Astrocyte (in vitro differentiated cells and primary cell): ENCODE data around the gene UCN2. TPM values are rescaled to one million over a fixed set of nuclear protein-coding genes. Genes with fewer than 3 reads are reported as not detected.

ENCODE experiments used
- DNase-seq: peaks from one replicate; pipeline ENCODE4 v3.0.0-alpha.2; 2010; ENCODE audit warnings: low read depth
- FAIRE-seq: peaks from 2 replicates; lab custom pipeline; 2011; peaks lifted over from hg19 to GRCh38; lab: Jason Lieb, UNC
- H2AFZ ChIP-seq: 2 replicates; pipeline ENCODE4 v1.6.0; 2012; ENCODE audit warnings: low read depth, low read length, inconsistent platforms
- H3K27ac ChIP-seq: 2 replicates; pipeline ENCODE4 v1.5.1; 2011; ENCODE audit warnings: low read depth, low read length, inconsistent platforms
- H3K27me3 ChIP-seq: 2 replicates; pipeline ENCODE4 v1.6.0; 2011; ENCODE audit warnings: low read length, inconsistent platforms; ENCODE audit not compliant: insufficient read depth
- H3K36me3 ChIP-seq: 2 replicates; pipeline ENCODE4 v1.5.1; 2011; ENCODE audit warnings: low read length, inconsistent platforms; ENCODE audit not compliant: insufficient read depth
- H3K4me1 ChIP-seq: 2 replicates; pipeline ENCODE4 v1.5.1; 2011; ENCODE audit warnings: low read length, inconsistent platforms; ENCODE audit not compliant: insufficient read depth
- H3K4me2 ChIP-seq: 2 replicates; pipeline ENCODE4 v1.6.0; 2012; ENCODE audit warnings: low read length, inconsistent platforms
- H3K4me3 ChIP-seq: 2 replicates; pipeline ENCODE4 v1.5.1; 2011; ENCODE audit warnings: low read depth, mild to moderate bottlenecking, low read length, inconsistent platforms; ENCODE audit not compliant: insufficient read depth
- H3K79me2 ChIP-seq: 2 replicates; pipeline ENCODE4 v1.6.0; 2012; ENCODE audit warnings: mild to moderate bottlenecking, low read length, inconsistent platforms; ENCODE audit not compliant: insufficient read depth
- H3K9ac ChIP-seq: 2 replicates; pipeline ENCODE4 v1.6.0; 2012; ENCODE audit warnings: mild to moderate bottlenecking, low read length, inconsistent platforms
- H3K9me3 ChIP-seq: 2 replicates; pipeline ENCODE4 v1.5.1; 2012; ENCODE audit warnings: low read depth, mild to moderate bottlenecking, low read length, inconsistent platforms; ENCODE audit not compliant: insufficient read depth
- H4K20me1 ChIP-seq: 2 replicates; pipeline ENCODE4 v1.6.0; 2012; ENCODE audit warnings: low read length, inconsistent platforms; ENCODE audit not compliant: insufficient read depth
- H3K27ac Mint-ChIP-seq: one replicate; pipeline ENCODE4 v1.8.0; 2021; ENCODE audit warnings: mild to moderate bottlenecking, mixed read lengths; ENCODE audit not compliant: unreplicated experiment
- H3K27me3 Mint-ChIP-seq: one replicate; pipeline ENCODE4 v1.8.0; 2021; ENCODE audit warnings: low read depth, mixed read lengths; ENCODE audit not compliant: unreplicated experiment
- H3K36me3 Mint-ChIP-seq: one replicate; pipeline ENCODE4 v1.8.0; 2021; ENCODE audit warnings: low read depth, mixed read lengths; ENCODE audit not compliant: unreplicated experiment
- H3K4me1 Mint-ChIP-seq: one replicate; pipeline ENCODE4 v1.8.0; 2021; ENCODE audit warnings: low read depth, mixed read lengths; ENCODE audit not compliant: unreplicated experiment
- H3K4me3 Mint-ChIP-seq: one replicate; pipeline ENCODE4 v1.8.0; 2021; ENCODE audit warnings: mild to moderate bottlenecking, moderate library complexity, mixed read lengths; ENCODE audit not compliant: unreplicated experiment
- H3K9me3 Mint-ChIP-seq: one replicate; pipeline ENCODE4 v1.8.0; 2021; ENCODE audit warnings: mild to moderate bottlenecking, mixed read lengths; ENCODE audit not compliant: unreplicated experiment
- EZH2 ChIP-seq: IDR thresholded peaks from 2 replicates; pipeline ENCODE4 v1.6.1; 2012; ENCODE audit warnings: mild to moderate bottlenecking, low read length, inconsistent platforms; ENCODE audit not compliant: insufficient read depth
- total RNA-seq: library from RNA; stranded (reverse); gene quantifications from 2 replicates; pipeline ENCODE4 v1.2.1, GENCODE V29; 2021
- TF ChIP-seq, protein P1 (sequence below): IDR thresholded peaks from 2 replicates; pipeline ENCODE4 v1.5.1; 2011; ENCODE audit warnings: low read depth, mild to moderate bottlenecking, inconsistent platforms, low read length, moderate library complexity; ENCODE audit not compliant: insufficient read depth

Gene UCN2
- total RNA-seq, 1 donor from 2014 or later, result 3.3 TPM

DNA sequence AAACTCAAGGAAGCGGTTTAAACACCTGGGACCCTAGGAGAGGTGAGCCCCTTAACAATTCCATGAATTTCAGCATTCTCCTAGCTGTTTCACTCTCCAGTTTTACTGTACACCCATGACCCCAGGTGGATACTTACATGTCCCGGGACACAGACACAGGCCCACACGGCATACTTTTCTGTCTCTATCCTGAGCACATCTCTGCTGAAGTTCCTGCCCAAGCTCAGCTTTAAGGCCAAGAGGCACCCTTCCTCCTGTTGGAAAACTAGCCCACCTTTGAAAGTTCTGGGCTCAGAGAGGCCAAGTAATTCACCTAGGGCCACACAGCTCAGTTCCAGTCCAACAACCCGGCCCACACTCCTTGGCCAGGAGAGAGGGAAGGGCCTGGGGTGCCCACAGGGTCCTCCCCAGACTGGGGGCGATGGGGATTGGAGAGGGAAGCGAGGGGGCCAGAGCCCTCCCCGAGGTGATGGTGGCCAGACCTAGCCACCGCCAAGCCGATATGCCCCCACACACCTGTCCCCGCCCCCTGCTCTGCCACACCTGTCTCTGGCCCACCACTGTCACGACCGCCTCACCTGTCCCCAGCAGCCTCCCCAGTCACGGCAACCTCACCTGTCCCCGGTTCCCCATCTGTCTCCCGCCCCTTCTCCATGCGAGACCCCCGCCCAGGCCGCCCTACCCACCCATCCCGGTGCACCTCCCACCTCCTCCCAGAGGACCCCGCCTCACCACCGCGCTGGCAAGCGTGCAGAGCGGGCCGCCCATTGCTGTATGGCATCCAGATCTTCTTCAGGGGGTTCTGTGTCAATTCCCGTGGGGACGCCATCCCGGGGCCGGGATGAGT lies 7.4 kb downstream of the UCN2 start:
- peaks cover 9% of the 10 kb centered on the region for H3K36me3 Mint-ChIP-seq
- H2AFZ ChIP-seq, result peak overlapping the region; percentile 79
- H3K27me3 ChIP-seq, result no peaks in the 10 kb centered on the region
- peaks cover 33% of the 10 kb centered on the region for H3K4me1 ChIP-seq
- H3K4me3 Mint-ChIP-seq, result peak overlapping the region; percentile 88
- no peaks in the 10 kb centered on the region for H3K27me3 Mint-ChIP-seq
- H4K20me1 ChIP-seq, result peaks cover 23% of the 10 kb centered on the region
- no peak for TF ChIP-seq EZH2
- TF ChIP-seq, protein P1, sequence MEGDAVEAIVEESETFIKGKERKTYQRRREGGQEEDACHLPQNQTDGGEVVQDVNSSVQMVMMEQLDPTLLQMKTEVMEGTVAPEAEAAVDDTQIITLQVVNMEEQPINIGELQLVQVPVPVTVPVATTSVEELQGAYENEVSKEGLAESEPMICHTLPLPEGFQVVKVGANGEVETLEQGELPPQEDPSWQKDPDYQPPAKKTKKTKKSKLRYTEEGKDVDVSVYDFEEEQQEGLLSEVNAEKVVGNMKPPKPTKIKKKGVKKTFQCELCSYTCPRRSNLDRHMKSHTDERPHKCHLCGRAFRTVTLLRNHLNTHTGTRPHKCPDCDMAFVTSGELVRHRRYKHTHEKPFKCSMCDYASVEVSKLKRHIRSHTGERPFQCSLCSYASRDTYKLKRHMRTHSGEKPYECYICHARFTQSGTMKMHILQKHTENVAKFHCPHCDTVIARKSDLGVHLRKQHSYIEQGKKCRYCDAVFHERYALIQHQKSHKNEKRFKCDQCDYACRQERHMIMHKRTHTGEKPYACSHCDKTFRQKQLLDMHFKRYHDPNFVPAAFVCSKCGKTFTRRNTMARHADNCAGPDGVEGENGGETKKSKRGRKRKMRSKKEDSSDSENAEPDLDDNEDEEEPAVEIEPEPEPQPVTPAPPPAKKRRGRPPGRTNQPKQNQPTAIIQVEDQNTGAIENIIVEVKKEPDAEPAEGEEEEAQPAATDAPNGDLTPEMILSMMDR, result no peak
- H3K36me3 ChIP-seq, result no peaks in the 10 kb centered on the region
- peak overlapping the region; percentile 53 for H3K4me3 ChIP-seq
- DNase-seq, result no peak
- H3K4me1 Mint-ChIP-seq, result peaks cover 41% of the 10 kb centered on the region
- H3K79me2 ChIP-seq, result peaks cover 11% of the 10 kb centered on the region
- no peak for FAIRE-seq
- no peaks in the 10 kb centered on the region for H3K9me3 ChIP-seq
- peak overlapping the region; percentile 85 for H3K4me2 ChIP-seq
- no peak overlapping the region for H3K27ac ChIP-seq
- H3K9me3 Mint-ChIP-seq, result no peaks in the 10 kb centered on the region
- H3K27ac Mint-ChIP-seq, result peak overlapping the region; percentile 84
- peak overlapping the region; percentile 73 for H3K9ac ChIP-seq

DNA sequence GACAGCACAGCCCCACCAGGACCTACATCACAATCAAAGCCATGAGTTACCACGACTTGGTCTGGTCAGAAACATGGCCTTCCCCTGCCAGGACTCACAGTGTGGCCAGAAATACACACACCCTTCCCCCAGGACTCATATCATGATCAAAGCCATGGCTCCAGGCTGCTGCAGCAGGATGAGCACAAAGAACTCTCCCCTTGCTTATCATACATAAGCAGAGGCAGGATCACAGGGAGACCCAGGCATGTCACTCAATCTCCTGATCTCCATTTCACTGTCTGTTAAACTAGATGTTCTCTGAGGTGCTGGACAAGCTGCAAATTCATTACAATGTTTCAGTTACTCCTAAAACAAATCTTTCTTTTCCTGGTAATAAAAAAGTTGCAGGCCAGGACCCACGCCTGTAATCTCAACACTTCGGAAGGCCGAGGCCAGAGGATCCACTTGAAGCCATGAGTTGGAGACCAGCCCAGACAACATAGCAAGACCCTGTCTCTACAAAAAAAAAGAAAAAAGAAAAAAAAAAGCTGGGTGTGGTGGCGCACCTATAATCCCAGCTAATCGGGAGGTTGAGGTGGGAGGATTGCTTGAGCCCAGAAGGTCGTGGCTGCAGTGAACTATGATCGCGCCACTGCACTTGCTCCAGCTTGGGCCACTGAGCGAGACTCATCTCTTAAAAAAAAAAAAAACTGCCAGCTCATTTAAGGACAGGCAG lies 8.2 kb downstream of the UCN2 start:
- no peak overlapping the region for H3K4me3 ChIP-seq
- H3K27me3 ChIP-seq, result no peaks in the 10 kb centered on the region
- peaks cover 11% of the 10 kb centered on the region for H3K79me2 ChIP-seq
- peaks cover 26% of the 10 kb centered on the region for H4K20me1 ChIP-seq
- TF ChIP-seq EZH2, result no peak
- H3K36me3 Mint-ChIP-seq, result peaks cover 15% of the 10 kb centered on the region
- peak overlapping the region; percentile 85 for H3K4me2 ChIP-seq
- DNase-seq (no peak), FAIRE-seq (no peak)
- peaks cover 33% of the 10 kb centered on the region for H3K4me1 Mint-ChIP-seq
- no peak overlapping the region for H3K27ac Mint-ChIP-seq
- no peak overlapping the region for H3K9ac ChIP-seq
- no peaks in the 10 kb centered on the region for H3K36me3 ChIP-seq
- no peaks in the 10 kb centered on the region for H3K27me3 Mint-ChIP-seq
- H2AFZ ChIP-seq, result no peak overlapping the region
- H3K4me3 Mint-ChIP-seq, result peak overlapping the region; percentile 88
- no peak overlapping the region for H3K27ac ChIP-seq
- peaks cover 25% of the 10 kb centered on the region for H3K4me1 ChIP-seq
- H3K9me3 ChIP-seq, result no peaks in the 10 kb centered on the region
- no peaks in the 10 kb centered on the region for H3K9me3 Mint-ChIP-seq

DNA sequence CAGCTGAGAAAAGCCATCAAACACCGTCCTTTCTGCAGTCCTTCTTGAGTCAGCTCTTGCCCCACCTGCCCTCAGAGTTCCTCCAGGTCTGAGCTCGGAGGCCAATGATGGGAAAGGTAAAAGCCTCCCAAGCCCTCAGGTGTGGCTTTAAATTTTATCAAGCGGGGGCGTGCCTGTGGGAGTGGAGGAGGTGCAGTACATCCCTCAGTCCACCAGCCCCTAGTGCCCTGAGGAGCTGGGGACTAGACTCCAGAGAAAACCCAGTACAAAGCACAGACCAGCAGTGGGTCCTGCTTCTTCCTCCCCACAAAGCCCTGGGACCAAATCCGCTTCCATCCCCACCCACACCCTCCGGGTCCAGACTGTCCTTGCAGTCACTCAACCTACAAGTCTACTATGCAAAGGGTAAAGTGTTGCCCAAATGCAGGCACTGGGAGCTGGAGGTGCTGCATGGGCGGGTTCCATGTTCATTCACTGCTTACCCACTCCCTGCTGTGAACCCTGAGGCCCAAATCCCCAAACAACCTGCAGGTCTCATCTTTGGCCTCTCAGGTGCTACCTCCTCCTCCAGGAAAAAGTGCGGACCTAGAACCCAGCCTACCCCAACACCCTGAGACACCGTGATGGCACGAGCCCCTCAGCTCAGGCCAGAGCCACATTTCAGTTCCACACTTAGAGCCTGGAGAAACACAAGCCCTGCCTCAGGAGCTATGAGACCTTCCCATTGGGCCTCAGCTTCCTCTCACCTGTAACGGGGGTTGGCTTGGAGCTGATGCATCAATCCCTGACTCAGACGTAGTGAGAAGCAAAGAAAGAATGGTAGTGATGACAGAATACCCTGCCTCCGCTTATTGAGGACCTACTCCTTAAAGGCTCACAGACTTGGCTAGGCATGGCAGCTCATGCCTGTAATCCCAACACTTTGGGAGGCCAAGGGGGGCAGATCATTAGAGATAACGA lies 9.4 kb downstream of the UCN2 start:
- TF ChIP-seq EZH2, result no peak
- TF ChIP-seq, protein P1, result no peak
- Histone ChIP-seq H3K27ac (no peak overlapping the region), H3K4me1 (peaks cover 14% of the 10 kb centered on the region), H4K20me1 (peaks cover 18% of the 10 kb centered on the region), H3K4me2 (no peak overlapping the region), H2AFZ (no peak overlapping the region), H3K79me2 (peaks cover 7% of the 10 kb centered on the region), H3K9me3 (no peaks in the 10 kb centered on the region), H3K27me3 (no peaks in the 10 kb centered on the region), H3K4me3 (no peak overlapping the region), H3K9ac (no peak overlapping the region), H3K36me3 (no peaks in the 10 kb centered on the region)
- Mint-ChIP-seq H3K27me3 (no peaks in the 10 kb centered on the region), H3K9me3 (no peaks in the 10 kb centered on the region), H3K4me3 (peak overlapping the region; percentile 88), H3K27ac (no peak overlapping the region), H3K36me3 (peaks cover 14% of the 10 kb centered on the region), H3K4me1 (peaks cover 23% of the 10 kb centered on the region)
- no peak for DNase-seq
- FAIRE-seq, result no peak
